ENCODE measurements around the gene FABP1.

The FABP1 gene

DNA sequence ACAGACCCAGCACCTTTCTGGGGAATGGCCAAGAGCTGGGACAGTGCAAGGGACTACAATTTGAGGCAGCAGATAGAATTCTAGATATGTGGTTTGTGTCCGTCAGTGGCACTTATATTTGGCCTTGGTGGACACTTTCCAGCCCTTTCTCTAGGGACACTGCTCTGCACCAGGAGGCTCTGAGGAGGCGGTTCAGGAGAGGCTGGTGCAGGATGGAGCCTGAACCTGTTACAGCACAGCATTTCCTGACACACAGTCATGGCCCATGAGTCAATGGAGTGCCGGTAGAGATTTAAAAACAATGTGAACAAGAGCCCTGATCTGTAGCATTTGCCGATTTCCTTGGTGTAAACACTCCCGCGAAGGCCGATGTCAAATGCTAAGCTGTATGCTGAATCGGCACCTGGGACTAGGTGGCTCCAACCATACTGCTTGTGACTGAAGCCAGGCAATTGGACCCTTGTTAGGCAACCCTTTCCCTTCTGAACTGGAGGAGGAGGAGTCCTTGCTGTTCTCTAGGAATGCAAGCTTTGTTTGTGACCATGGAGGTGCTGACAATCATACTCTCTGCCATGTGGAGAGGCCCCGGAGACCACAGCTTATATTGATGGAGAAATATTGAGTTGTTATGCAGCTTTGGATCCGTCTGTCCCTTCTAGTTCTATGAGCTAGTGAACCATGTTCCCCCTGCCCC, 11.9 kb downstream of the FABP1 start:
- no peak for DNase-seq (ENCODE audit: low spot score)

DNA sequence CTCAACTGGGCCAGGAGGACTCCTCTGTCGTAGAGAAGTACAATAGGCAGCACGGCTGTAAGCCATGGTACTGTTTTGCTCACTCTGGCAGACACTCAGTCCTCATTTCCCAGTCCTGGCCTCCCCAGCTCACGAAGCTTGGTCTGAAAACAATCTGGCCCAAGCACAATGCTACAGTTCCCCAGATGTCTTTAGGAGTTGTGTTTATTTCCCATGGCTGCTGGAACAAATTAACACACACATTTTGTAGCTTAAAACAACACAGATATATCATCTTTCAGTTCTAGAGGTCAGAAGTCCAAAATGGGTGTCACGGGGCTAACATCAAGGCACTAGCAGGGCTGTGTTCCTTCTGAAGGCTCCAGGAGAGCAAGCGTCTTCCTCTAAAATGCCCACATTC, 13.0 kb downstream of the FABP1 start:
- no peak for DNase-seq (ENCODE audit: low spot score)

DNA sequence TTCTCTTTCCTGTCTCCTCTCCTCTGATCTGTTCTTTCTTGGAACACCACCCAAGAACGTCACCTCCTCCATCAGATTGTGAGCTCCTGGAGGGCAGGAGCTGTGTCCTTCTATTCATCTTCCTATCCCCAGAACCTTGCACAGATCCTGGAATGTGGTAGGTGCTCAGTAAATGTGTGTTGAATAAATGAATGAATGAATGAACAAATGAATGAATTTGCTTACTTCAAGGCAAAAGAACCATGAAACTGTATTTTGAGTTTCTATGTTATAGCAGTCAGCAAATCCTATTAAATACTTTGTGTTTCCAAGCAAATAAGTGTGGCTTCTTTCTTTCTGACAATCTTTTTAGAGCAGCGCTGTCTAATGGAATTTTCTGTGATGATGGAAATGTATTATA, 14.8 kb downstream of the FABP1 start:
- DNase-seq (ENCODE audit: low spot score) = no peak

DNA sequence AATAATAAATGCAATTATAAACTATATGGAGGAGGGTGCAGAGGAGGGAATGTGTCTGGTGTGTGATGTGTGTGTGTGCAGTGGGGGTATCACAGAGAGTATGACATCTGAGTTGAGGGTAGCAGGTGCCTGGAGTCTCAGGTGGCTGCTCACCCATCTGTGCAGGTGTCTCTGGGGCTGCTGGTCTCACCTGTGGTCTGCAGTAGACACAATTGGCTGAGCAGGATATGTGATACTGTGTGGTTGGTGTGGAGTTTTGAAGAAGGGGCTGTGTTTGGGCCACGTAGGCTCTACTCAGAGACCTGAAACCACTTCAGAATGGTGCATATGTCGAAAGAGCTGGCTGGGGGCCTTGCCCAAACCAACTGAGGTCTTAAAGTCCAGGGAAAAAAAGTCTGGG, 17.0 kb downstream of the FABP1 start:
- DNase-seq (ENCODE audit: low spot score) = no peak

DNA sequence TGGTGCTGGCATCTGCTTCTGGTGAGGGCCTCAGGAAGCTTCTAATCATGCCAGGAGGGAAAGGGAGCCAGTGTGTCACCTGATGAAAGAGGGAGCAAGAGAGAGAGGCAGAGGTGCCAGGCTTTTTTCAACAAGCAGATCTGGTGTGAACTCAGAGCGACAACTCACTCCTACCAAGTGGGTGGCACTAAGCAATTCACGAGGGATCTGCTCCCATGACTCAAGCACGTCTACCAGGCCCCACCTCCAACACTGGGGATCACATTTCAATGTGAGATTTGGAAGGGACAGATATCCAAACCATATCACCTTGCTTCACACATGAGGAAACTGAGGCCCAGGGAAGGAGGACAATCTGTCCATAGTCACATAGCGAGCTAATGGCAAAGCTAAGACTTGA, 19.1 kb downstream of the FABP1 start:
- no peak for DNase-seq (ENCODE audit: low spot score)

DNA sequence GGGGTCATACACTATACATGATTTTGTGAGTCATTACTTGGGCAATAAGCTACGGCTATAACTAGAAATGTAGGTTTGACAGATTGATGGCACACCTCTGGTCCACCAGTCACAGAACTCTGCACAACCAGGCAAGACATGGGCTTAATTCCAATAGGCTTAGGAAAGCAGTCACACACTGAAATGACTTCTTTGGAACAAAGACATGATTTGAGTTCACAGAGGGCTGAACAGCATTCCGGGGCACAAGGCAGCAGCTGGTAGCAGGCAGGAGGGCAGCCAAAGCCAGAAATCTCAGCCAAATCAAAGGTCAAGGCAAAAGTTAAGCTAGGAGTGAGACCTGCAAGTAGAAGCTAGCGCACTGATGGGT, 27.4 kb downstream of the FABP1 start:
- DNase-seq (ENCODE audit: low spot score) = no peak

DNA sequence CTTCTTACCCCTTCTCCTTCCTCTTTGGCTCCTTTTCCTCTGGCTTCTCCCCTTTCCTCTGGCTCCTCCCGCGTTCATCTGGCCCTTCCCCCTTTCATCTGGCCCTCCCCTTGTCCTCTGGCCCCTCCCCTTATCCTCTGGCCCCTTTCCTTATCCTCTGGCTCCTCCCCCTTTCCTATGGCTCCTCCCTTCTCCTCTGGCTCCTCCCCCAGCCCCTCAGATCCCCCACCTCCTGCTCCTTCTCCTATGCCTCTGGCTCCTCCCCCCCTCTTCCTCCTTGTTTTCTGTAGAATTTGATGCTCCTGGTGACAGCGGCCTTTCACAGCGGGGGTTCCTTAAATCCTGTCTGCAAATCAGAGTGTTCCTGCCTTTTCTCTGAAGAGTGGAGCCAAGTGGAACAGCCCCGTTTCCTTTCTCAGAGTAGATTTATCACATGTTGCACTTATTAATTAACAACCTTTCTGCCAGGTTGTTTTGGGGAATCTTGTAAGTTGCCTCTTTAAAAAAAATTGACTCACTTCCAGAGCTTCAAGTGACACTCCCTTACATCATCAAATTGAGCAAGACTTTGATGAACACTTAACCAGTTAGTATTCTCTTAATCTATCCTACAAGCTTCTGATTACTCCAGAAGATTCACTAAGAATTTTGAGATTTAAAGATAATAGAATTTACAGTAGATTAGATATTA, 27.9 kb downstream of the FABP1 start:
- DNase-seq (ENCODE audit: low spot score) = no peak

DNA sequence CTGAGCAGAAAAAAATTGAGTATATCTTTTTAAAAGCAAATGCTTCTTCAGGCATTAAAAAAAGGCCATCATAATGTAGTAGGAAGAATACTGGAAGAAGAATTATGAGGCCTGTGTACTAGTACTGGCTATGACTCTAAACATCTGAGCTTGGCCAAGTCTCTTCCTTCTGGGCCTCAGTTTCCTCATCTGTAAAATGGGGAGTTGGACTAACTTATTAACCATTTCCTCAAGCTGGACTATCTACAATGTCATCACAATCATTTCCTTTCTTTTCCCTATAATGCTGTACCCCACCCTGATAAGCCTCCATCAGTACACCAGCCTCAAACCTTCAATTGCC, 29.3 kb downstream of the FABP1 start:
- no peak for DNase-seq (ENCODE audit: low spot score)

DNA sequence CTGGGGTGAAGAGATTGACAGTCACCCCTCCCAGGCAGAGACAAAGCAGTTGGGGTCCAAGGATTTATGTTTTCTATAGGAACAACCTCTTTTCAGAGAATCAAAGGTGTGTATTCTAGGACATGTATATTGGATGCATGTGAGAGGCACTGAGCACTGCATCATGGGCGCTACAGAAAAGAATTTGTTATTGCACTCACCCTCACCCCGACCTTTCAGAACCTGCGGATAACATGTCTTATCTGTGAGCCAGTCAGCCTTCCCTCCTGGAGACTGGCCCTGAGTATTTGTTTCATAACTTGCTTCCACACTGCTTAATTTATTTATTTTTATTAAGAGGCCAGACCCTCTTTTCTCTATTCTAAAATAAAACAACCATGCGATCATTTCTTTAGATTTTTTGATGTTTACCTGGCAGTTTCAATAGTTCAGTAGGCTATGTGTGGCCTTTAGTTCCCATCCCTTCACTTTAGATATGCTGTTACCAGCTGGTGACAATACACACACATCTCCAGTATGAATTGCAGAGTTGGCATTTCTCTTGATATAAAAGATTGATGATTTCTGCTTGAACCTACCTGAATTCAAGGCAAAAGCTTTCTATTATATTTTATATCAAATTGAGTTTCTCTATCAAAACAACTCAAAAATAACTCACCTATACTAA, 29.8 kb downstream of the FABP1 start:
- DNase-seq (ENCODE audit: low spot score) = no peak

DNA sequence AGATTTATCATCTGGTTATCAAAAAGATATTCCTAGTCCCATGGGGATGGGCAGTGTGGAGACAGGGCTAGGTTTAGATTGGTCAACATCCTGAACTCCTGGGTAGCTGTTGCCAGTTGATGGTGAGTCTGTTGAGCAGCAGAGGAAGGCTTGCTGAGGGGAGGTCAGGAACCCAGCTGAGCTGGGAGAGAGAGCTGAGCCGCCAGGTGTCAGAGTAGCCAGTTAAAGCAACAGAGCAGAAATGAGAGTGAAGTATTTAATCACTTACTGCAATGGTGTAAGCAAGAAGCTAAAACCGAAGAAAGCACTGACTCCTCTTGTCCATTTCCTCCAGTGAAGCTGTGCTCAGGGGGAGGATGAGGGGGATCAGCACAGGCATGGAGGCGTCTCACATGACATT, 30.7 kb downstream of the FABP1 start:
- no peak for DNase-seq (ENCODE audit: low spot score)

DNA sequence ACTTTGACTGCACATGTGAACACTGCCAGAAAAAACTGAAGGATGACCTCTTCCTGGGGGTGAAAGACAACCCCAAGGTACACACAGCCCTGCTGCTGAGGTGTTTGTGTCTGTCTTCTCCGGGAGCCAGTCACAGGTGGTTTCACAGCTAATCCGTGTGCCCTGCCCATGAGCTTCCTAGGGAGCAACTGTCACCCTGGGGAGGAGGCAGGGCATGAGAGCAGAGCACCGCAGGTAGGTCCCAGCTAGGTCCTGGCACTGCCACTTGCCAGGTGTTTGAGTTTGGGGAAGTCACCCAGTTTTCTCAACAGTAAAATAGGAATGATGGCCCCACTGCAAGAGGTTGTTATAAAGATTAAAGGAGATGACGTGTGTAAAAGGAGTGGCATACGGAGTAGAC, 31.2 kb downstream of the FABP1 start:
- DNase-seq (ENCODE audit: low spot score) = no peak

DNA sequence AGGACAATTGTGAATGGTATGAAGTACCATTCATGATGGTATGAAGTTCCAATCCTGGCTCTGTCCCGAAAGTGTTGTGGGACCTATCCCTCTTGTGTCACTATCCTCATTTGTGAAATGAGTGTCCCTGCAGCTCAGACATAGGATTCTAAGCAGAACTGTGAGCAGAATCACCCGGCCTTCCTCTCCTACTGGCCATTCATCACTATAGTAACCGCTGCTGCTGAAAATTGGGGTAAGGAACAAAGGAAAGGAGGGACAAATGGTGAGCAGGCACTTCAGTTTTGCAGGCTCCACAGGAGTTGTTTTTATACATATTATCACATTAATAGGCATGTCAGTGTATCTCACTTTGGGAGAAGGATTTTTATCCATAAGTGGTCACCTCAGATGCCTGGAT, 32.8 kb downstream of the FABP1 start:
- no peak for DNase-seq (ENCODE audit: low spot score)

DNA sequence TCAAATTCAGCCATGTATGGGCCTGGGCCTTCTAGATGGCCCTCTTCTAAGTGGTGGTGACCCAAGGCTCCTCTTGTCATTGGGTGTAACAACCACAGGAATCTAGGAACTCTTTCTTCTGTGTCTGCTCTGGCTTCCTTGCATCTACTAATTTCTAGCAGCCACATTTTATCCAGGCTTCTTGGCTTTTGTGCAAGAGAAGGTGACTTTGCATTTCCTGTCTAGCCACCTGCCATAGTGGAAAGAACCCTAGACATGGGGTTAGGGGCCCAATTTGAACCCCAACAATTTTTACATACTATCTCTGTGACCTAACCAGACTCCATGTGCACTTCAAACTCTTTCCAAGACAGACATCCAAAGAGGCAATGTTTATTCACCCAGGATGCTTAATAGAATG, 35.1 kb downstream of the FABP1 start:
- no peak for DNase-seq (ENCODE audit: low spot score)

DNA sequence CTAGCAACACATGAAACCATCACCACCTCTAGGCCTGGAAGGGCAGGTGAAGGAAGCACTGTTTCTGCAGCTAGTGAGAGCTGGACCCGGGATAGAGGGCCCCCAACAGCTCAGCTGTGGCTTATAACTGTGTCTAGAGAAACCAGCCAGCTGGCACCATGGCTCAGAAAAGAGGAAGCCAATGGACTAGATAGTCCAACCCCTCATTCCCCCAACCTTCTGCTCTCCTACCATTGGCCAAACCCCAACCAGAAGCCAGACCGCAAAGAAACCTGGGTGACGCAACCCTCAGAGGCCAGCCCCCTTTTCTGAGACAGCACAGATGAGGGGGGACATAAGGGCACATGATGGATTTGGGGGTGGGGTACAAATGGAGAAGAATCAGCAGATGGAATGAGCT, 35.9 kb downstream of the FABP1 start:
- no peak for DNase-seq (ENCODE audit: low spot score)

DNA sequence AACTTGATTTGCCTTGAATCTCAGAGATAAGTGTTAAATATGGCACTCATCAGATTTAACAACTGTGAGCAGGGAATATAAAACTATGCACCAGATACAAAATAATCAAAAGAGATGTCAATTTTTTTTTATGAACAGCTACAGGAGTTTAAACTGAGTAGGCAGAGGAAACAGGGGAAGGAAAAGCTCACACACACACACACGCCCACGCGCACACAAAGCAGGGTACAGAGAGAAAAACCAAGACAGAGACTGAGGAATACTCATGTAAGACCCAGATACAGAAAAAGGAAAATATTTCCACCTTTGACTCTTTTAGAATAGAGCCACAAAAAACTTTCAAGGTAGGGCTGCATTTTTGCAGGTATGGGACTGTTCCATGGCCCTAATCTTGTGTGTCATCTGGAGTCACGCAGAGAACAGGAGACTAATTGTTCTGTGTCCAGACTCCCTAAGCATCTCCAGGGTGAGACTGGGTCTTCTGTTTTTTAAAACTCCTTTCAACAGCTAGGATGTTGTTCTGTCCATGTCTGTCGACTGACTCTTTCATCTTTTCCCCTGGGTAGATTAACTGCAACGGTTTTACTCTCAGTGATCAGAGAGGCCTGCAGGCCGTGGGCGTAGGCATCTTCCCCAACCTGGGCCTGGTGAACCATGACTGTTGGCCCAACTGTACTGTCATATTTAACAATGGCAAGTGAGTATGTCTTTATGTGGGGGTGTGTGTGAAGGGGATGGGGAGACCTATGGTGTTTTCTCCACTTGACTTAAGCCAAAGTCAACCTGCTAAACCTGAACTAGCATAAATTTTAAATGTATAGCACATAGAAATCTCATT, 37.2 kb downstream of the FABP1 start:
- no peak for DNase-seq (ENCODE audit: low spot score)

DNA sequence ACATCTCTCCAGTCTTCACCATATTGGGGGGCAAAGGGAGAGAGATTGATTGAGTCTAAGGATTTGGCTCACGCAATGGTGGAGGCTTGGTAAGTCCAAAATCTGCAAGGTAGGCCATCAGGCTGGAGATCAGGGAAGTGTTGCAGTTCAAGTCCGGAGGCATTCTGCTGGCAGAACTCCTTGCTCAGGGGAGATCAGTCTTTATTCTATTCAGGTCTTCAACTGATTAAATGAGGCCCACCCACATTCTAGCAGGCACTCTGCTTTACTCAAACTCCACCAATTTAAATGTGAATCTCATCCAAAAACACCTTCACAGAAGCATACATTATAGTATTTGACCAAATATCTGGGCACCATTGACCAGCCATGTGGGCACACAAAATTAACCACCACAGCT, 38.9 kb downstream of the FABP1 start:
- DNase-seq (ENCODE audit: low spot score) = no peak

DNA sequence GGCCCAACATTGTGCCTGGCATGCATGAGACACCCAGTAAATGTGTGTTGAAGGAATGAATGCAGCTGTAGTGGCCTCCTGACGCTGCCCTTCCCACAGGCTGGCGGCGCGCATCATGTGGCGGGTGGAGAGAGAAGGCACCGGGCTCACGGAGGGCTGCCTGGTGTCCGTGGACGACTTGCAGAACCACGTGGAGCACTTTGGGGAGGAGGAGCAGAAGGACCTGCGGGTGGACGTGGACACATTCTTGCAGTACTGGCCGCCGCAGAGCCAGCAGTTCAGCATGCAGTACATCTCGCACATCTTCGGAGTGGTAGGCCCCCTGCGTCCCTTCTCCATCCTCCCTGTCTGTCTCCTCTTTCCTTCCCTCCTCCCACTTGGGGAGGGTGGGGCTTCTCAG, 40.1 kb downstream of the FABP1 start:
- DNase-seq (ENCODE audit: low spot score) = no peak

DNA sequence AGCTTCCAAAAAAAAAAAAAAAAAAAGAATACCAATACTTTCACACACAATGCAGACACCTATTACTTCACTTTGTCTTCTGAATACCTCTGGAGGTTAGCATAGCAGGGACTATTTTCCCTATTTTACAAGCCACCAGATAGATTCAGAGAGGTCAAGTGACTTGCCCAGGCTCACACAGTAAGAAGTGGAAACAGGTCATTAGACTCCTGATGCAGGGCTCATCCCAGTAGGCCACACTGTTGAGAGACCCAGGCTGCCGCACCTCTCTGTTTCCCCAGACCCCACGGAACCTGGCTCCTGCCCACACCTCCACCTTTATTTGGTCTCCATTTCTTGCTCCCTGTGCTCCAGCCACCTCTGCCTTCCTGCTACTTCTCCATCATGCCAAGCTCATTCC, 40.8 kb downstream of the FABP1 start:
- DNase-seq (ENCODE audit: low spot score) = no peak

DNA sequence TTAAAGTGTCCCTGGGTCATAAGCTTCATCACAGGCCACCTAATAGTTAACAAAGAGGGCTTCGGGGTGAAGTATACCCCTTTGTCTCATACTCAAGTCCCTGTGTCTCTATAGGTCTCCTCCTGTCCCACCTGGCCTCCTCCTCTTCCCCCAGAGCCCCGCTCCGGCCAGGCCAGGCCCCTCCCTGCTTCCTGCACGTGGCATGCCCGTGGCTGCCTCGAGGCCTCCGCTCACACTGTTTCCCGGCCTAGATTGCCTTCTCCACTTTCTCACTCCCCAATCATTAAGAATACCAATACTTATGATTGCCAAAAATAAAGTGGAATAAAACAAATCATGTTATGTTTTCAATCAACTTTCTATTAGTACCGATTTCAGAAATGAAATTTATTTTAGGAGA, 41.5 kb downstream of the FABP1 start:
- DNase-seq (ENCODE audit: low spot score) = no peak

DNA sequence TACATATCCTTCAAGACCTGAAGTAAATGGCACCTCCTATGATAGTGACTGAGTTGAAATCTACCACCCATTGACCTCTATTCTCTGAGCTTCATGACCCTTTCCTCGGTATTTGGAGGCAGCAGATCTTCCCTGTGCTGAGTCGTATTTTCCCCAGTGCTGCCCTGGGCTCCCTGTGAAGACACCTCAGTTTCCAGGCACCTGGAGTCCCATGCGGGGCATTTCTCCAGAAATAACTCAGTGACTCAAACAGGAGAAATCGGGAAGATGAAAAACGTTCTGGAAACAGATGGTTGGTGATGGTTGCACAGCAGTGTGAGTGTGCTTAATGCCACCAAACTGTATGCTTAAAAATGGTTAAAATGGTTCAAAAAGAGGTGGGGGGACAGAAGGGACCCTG, 42.3 kb downstream of the FABP1 start:
- DNase-seq (ENCODE audit: low spot score) = no peak

DNA sequence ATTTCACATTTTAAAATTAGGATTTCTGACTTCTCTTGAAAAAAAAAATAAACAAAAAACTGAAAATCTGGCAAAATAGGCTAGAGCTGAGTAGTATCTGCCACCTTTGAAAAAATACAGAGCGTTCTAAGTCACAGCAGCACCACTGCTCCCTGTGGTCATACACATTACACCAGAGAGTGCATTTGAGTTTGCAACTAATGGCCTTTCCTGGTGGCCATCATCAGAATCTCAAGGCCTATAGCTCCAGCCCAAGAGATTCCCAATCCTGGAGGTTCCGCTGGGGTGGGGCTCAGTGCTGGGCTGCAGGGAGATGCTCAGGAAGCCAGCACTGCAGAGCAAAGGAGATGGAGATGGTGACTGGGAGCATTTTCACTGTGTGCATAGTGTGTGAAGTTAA, 42.8 kb downstream of the FABP1 start:
- DNase-seq (ENCODE audit: low spot score) = no peak

DNA sequence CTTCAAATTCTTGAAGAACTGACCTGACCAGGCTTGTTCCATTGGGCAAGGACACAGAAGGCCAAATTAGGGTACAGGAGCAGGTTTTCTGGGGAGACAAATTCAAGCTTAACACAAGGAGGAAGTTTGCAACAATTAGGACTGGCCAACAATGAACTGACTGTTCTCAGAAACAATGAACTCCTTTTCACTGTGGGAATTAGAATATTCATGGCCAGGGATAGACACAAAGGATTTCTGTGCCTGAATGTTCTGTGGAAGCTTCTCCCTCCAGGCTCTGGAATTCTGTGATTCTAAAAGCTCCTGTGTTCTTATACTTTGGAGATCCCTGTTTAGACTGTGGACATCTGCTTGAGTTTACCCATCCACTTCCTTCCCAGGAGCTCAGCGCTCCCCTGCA, 45.1 kb downstream of the FABP1 start:
- DNase-seq (ENCODE audit: low spot score) = no peak

Data from GM03348 (cell line).